ENCODE measurements around the gene TMOD1. TPM values are rescaled to one million over a fixed set of nuclear protein-coding genes. Genes with fewer than 3 reads are reported as not detected.

The TMOD1 gene
- total RNA-seq, 1 donor from 2014 or later, result 1.9 TPM

- TF ChIP-seq, protein P1, sequence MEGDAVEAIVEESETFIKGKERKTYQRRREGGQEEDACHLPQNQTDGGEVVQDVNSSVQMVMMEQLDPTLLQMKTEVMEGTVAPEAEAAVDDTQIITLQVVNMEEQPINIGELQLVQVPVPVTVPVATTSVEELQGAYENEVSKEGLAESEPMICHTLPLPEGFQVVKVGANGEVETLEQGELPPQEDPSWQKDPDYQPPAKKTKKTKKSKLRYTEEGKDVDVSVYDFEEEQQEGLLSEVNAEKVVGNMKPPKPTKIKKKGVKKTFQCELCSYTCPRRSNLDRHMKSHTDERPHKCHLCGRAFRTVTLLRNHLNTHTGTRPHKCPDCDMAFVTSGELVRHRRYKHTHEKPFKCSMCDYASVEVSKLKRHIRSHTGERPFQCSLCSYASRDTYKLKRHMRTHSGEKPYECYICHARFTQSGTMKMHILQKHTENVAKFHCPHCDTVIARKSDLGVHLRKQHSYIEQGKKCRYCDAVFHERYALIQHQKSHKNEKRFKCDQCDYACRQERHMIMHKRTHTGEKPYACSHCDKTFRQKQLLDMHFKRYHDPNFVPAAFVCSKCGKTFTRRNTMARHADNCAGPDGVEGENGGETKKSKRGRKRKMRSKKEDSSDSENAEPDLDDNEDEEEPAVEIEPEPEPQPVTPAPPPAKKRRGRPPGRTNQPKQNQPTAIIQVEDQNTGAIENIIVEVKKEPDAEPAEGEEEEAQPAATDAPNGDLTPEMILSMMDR (IDR thresholded peaks at IDR 0.05), result no peak
- intact Hi-C loops (cut with micrococcal nuclease), result no loop called here
- H3K9me3 Mint-ChIP-seq, result no peaks in the 10 kb centered on the region
- ATAC-seq (ENCODE audit: low read depth) (no peak), DNase-seq (no peak)
- peaks cover 77% of the 10 kb centered on the region for H3K36me3 Mint-ChIP-seq (ENCODE audit: low read depth)
- no peak overlapping the region for H3K4me3 Mint-ChIP-seq
- H3K27ac Mint-ChIP-seq, result no peak overlapping the region
- ChIA-PET CTCF (interaction anchor here (1.0 kb wide), 1 partner anchor 10 kb away, joined by 3 read pairs; no protein-coding TSS in a partner anchor), POLR2A (no interaction called here)
- H3K27me3 Mint-ChIP-seq, result no peaks in the 10 kb centered on the region
- no peaks in the 10 kb centered on the region for H3K4me1 Mint-ChIP-seq
Measured at GRCh38 chr9:97478301-97478981, 23.0 kb upstream of the TMOD1 start.

- CTCF ChIA-PET, result no interaction called here
- DNase-seq, result no peak
- no peaks in the 10 kb centered on the region for H3K4me1 Mint-ChIP-seq
- peaks cover 71% of the 10 kb centered on the region for H3K36me3 Mint-ChIP-seq (ENCODE audit: low read depth)
- POLR2A ChIA-PET, result no interaction called here
- TF ChIP-seq, protein P1 (IDR thresholded peaks at IDR 0.05), result no peak
- no peak overlapping the region for H3K27ac Mint-ChIP-seq
- H3K27me3 Mint-ChIP-seq, result no peaks in the 10 kb centered on the region
- no peaks in the 10 kb centered on the region for H3K9me3 Mint-ChIP-seq
- no peak for ATAC-seq (ENCODE audit: low read depth)
- H3K4me3 Mint-ChIP-seq, result no peak overlapping the region
- intact Hi-C loops (cut with micrococcal nuclease), result no loop called here
Measured at GRCh38 chr9:97479496-97480159, 21.8 kb upstream of the TMOD1 start.

DNA sequence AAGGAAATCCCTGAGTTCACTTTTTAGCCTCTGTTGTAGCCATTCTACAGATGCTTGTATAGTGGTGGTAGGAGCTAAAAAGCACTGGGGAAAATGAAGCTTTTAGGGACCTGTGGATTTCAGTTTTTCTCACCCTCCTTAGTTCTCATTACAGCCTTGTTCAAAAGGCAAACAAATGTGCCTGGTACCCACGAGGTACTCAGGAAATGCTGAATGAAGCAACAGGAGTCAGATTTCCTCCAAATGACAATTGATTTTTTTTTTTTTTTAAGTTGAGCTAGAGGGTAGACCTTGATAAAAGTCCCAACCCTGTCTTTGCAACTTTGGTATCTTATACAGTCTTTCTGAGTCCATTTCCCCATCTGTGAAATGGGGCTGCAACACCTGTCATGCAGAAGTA, 21.3 kb upstream of the TMOD1 start:
- Mint-ChIP-seq H3K36me3 (ENCODE audit: low read depth) (peaks cover 68% of the 10 kb centered on the region), H3K4me1 (no peaks in the 10 kb centered on the region), H3K4me3 (no peak overlapping the region), H3K27ac (no peak overlapping the region), H3K27me3 (no peaks in the 10 kb centered on the region), H3K9me3 (no peaks in the 10 kb centered on the region)
- DNase-seq (no peak), ATAC-seq (ENCODE audit: low read depth) (no peak)
- intact Hi-C loops (cut with micrococcal nuclease), result no loop called here
- TF ChIP-seq, protein P1 (IDR thresholded peaks at IDR 0.05), result no peak
- POLR2A ChIA-PET, result no interaction called here
- CTCF ChIA-PET, result no interaction called here

DNA sequence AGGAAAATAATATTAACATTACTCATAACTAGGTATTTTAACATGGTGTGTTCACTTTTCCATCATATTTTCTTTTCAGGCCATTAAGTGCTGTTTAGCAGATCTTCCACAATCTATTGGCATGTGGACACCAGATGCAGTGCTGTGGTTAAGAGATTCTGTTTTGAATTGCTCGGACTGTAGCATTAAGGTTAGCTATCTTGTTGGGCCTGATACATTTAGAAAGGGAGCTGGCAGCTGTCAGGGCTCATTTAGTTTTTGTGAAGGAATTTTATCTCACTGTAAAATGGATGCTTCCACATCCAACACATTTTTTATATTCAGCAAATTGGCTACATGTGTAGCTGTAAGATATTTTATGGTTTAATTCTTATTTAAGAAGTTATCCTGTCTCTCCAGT, 20.7 kb upstream of the TMOD1 start:
- TF ChIP-seq, protein P1 (IDR thresholded peaks at IDR 0.05), result no peak
- no peak for ATAC-seq (ENCODE audit: low read depth)
- no peaks in the 10 kb centered on the region for H3K4me1 Mint-ChIP-seq
- ChIA-PET CTCF (interaction anchor here (1.5 to 1.7 kb wide), 3 partner anchors 13 to 134 kb away, joined by 4 read pairs; no protein-coding TSS in a partner anchor), POLR2A (no interaction called here)
- peaks cover 69% of the 10 kb centered on the region for H3K36me3 Mint-ChIP-seq (ENCODE audit: low read depth)
- H3K27me3 Mint-ChIP-seq, result no peaks in the 10 kb centered on the region
- intact Hi-C loops (cut with micrococcal nuclease), result no loop called here
- H3K4me3 Mint-ChIP-seq, result no peak overlapping the region
- no peak for DNase-seq
- H3K27ac Mint-ChIP-seq, result no peak overlapping the region
- no peaks in the 10 kb centered on the region for H3K9me3 Mint-ChIP-seq

DNA sequence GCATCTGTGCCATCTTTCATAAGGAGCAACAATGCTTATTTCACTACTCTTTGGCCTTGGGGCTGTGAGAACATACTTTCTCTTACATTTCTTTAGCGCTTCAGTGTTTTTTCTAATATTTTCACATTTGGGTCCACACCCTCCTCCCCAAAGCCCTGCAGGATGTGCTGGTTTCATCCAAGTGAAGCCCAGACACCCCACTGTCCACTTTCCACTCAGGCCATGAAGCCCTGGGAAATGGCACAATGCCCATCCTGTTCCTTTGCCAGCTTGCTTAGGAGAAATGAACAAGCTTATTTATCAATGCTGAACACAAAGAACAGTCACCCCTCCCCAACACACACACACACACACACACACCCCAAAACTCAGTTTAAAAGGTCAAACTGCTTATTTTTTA, 17.3 kb upstream of the TMOD1 start:
- TF ChIP-seq, protein P1 (IDR thresholded peaks at IDR 0.05), result no peak
- peaks cover 82% of the 10 kb centered on the region for H3K36me3 Mint-ChIP-seq (ENCODE audit: low read depth)
- ChIA-PET CTCF (interaction anchor here (1.4 kb wide), 1 partner anchor 132 kb away, joined by 3 read pairs; no protein-coding TSS in a partner anchor), POLR2A (no interaction called here)
- ATAC-seq (ENCODE audit: low read depth) (no peak), DNase-seq (no peak)
- peaks cover 6% of the 10 kb centered on the region for H3K9me3 Mint-ChIP-seq
- no peak overlapping the region for H3K4me3 Mint-ChIP-seq
- no peaks in the 10 kb centered on the region for H3K4me1 Mint-ChIP-seq
- intact Hi-C loops (cut with micrococcal nuclease), result no loop called here
- no peak overlapping the region for H3K27ac Mint-ChIP-seq
- no peaks in the 10 kb centered on the region for H3K27me3 Mint-ChIP-seq
